HepG2 (cell line): ENCODE results near the gene PTPRM. TPM values are rescaled to one million over a fixed set of nuclear protein-coding genes. Genes with fewer than 3 reads are reported as not detected.

Experiments used
- ATAC-seq: fragments of 200-7000 bp; cut with Tn5 transposase; 3 replicates; pipeline ENCODE4 v1.9.1; 2020; ENCODE audit warnings: mild to moderate bottlenecking, moderate library complexity
- BruUV-seq: library from RNA; stranded (reverse); fragments of 400-500 nt; replicated peaks from 2 replicates; lab custom pipeline; 2021; lab: Mats Ljungman, UMichigan
- CTCF ChIA-PET: fragments of 300-600 bp; formaldehyde crosslinking; extraction: SDS; loops from one replicate; lab custom pipeline; 2021; ENCODE audit warnings: low total read pairs, inconsistent platforms, low intra/inter-chr PET ratio; lab: Yijun Ruan, JAX
- POLR2A ChIA-PET: fragments of 350-600 bp; sonication (Branson Sonifier 250); formaldehyde crosslinking; loops from one replicate; lab custom pipeline; 2020; ENCODE audit warnings: antibody characterized with exemption, inconsistent platforms; lab: Yijun Ruan, JAX
- DNase-seq: peaks from one replicate; pipeline ENCODE4 v3.0.0-alpha.2; 2015; ENCODE audit warnings: low spot score
- FAIRE-seq: peaks from 3 replicates; lab custom pipeline; 2011; peaks lifted over from hg19 to GRCh38; lab: Jason Lieb, UNC
- H2AFZ ChIP-seq: one replicate; pipeline ENCODE4 v1.6.1; 2011; ENCODE audit warnings: low read length, inconsistent platforms
- H3K27ac ChIP-seq: fragments of 300-600 bp; 3 replicates; pipeline ENCODE4 v1.8.0; 2011; ENCODE audit warnings: mixed run types, mild to moderate bottlenecking, mixed read lengths, low read length, inconsistent platforms; ENCODE audit not compliant: insufficient read depth; ENCODE audit errors: extremely low read length
- H3K27me3 ChIP-seq, 2 experiments: fragments of 200-600 bp in 1 of 2; 2 replicates in 1 of 2; 3 replicates in 1 of 2; pipeline versions ENCODE4 v1.6.0 to v1.8.0; 2011; ENCODE audit warnings: low read length in 2 of 2, mild to moderate bottlenecking in 2 of 2, moderate library complexity in 2 of 2, inconsistent platforms in 1 of 2; ENCODE audit not compliant: insufficient read depth in 2 of 2, control insufficient read depth in 1 of 2
- H3K36me3 ChIP-seq, 2 experiments: fragments of 200-600 bp in 1 of 2; replicated peaks in 1 of 2; 2 replicates in 1 of 2; 3 replicates in 1 of 2; pipeline versions ENCODE4 v1.5.1 to v1.8.0; 2011; ENCODE audit warnings: low read length in 2 of 2, inconsistent platforms in 1 of 2; ENCODE audit not compliant: insufficient read depth in 2 of 2, control insufficient read depth in 1 of 2
- H3K4me1 ChIP-seq: 2 replicates; pipeline ENCODE4 v1.5.1; 2012; ENCODE audit warnings: low read length, inconsistent platforms; ENCODE audit not compliant: insufficient read depth
- H3K4me2 ChIP-seq: 2 replicates; pipeline ENCODE4 v1.6.0; 2011; ENCODE audit warnings: low read depth, low read length, inconsistent platforms
- H3K4me3 ChIP-seq, 3 experiments: fragments of 200-600 bp in 1 of 3; sonication (generic), shearing (Covaris generic) in 1 of 3; replicated peaks in 1 of 3; 2 replicates each; pipeline ENCODE4 v1.5.1; 2011 to 2016; ENCODE audit warnings: low read length in 3 of 3, inconsistent platforms in 2 of 3, low read depth in 2 of 3, mild to moderate bottlenecking in 2 of 3, control low read depth in 1 of 3, mixed read lengths in 1 of 3; ENCODE audit not compliant: insufficient read depth in 1 of 3
- H3K79me2 ChIP-seq: one replicate; pipeline ENCODE4 v1.6.1; 2011; ENCODE audit warnings: low read length, inconsistent platforms; ENCODE audit not compliant: insufficient read depth
- H3K9ac ChIP-seq: 2 replicates; pipeline ENCODE4 v1.6.0; 2011; ENCODE audit warnings: mild to moderate bottlenecking, low read depth, low read length, inconsistent platforms; ENCODE audit not compliant: insufficient read depth
- H3K9me3 ChIP-seq: 2 replicates; pipeline ENCODE4 v1.5.1; 2012; ENCODE audit warnings: mild to moderate bottlenecking, low read length
- H4K20me1 ChIP-seq: 2 replicates; pipeline ENCODE4 v1.6.0; 2011; ENCODE audit warnings: inconsistent platforms, mild to moderate bottlenecking, low read length, moderate library complexity; ENCODE audit not compliant: insufficient read depth
- MAFF ChIP-seq: IDR thresholded peaks from 2 replicates; pipeline ENCODE4 v1.6.1; 2011; ENCODE audit warnings: low read depth, low read length, improper control_type of control experiment
- MAFK ChIP-seq, 2 experiments: IDR thresholded peaks in 1 of 2; conservative IDR thresholded peaks in 1 of 2; 2 replicates each; pipeline ENCODE4 v1.6.1; 2011; ENCODE audit warnings: improper control_type of control experiment in 2 of 2, low read length in 2 of 2
- REST ChIP-seq, 2 experiments: IDR thresholded peaks; 2 replicates each; pipeline ENCODE4 v1.6.1; 2011 to 2012; ENCODE audit warnings: low read length in 2 of 2, borderline replicate concordance in 1 of 2, low read depth in 1 of 2, mild to moderate bottlenecking in 1 of 2, moderate library complexity in 1 of 2
- WGBS: methylation state at CpG from one replicate; pipeline ENCODE4 v1.1.6; 2017; ENCODE audit warnings: low lambda C conversion rate; 5-methylcytosine and 5-hydroxymethylcytosine counted together
- in situ Hi-C: cut with HindIII; loops from 2 replicates; pipeline ENCODE4 v1.10.0; 2017; ENCODE audit warnings: low pct_unique_long_range_greater_than_20kb; ENCODE audit not compliant: extremely low pct_ligation_motif_present
- intact Hi-C: fragments of 100-400 bp; cut with micrococcal nuclease; formaldehyde crosslinking; loops from one replicate; pipeline ENCODE4 v1.10.0; 2022; ENCODE audit not compliant: unreplicated experiment
- polyA plus RNA-seq, 8 experiments: library from polyadenylated mRNA; depleted of rRNA in 3 of 8; stranded (reverse) in 7 of 8; unstranded in 1 of 8; fragments of >200 nt; fragmentation: Illumina TruSeq in 4 of 8; extraction: Trizol in 4 of 8; gene quantifications; 2 replicates each; pipeline versions ENCODE4 v1.2.1 to v1.2.3, GENCODE V29; 2011 to 2016; ENCODE audit warnings: low read depth in 4 of 8, missing spikeins in 1 of 8, mixed read lengths in 1 of 8; ENCODE audit not compliant: insufficient read depth in 1 of 8
- total RNA-seq, 5 experiments: library from RNA; depleted of rRNA; stranded (reverse); fragments of >200 nt; fragmentation: Illumina TruSeq; extraction: Trizol; gene quantifications; 2 replicates each; pipeline ENCODE4 v1.2.3, GENCODE V29; 2016; ENCODE audit warnings: low read depth in 1 of 5

PTPRM gene
- total and polyA plus RNA-seq, 2 of the 13 experiments (the other 11 are each of a cell fraction or from before 2014, with no cell fraction given): 12.6 to 108 TPM

- H3K27me3 ChIP-seq: no peaks in the 10 kb centered on the region
- no peak overlapping the region for H3K9ac ChIP-seq
- intact Hi-C loops: no loop called here
- WGBS: 100% methylated on average over 1 of the region's 1 CpG
- peaks cover 13% of the 10 kb centered on the region for H3K4me1 ChIP-seq
- no peaks in the 10 kb centered on the region for H3K9me3 ChIP-seq
- ChIA-PET POLR2A (no interaction called here), CTCF (no interaction called here)
- FAIRE-seq: no peak
- BruUV-seq: no TSS peak
- H3K36me3 ChIP-seq: no peaks in the 10 kb centered on the region; a peak in 1 of 5 replicates
- no peaks in the 10 kb centered on the region for H3K79me2 ChIP-seq
- DNase-seq: no peak
- no peak overlapping the region for H3K4me3 ChIP-seq
- H4K20me1 ChIP-seq: no peaks in the 10 kb centered on the region
- no peak overlapping the region for H2AFZ ChIP-seq
- no peak for ATAC-seq
- in situ Hi-C loops: no loop called here
- H3K27ac ChIP-seq: no peak overlapping the region
- TF ChIP-seq REST (IDR thresholded peaks at IDR 0.05; ENCODE audit: borderline replicate concordance in 1 of 2, low read depth in 1 of 2, low read length in 2 of 2): no peak
- peak; percentile 33 to 70; a peak in 2 of 4 replicates for TF ChIP-seq MAFK (conservative IDR thresholded peaks at IDR 0.05 in 1 of 2, IDR thresholded peaks at IDR 0.05 in 1 of 2; ENCODE audit: low read length in 2 of 2)
- TF ChIP-seq MAFF: peak; percentile 51; the same call in 1 of the 2 replicates
- no peak overlapping the region for H3K4me2 ChIP-seq
These were observed 759.8 kb downstream of the PTPRM start for GRCh38 chr18:8326763-8327394.
